NCI-H128 (cell line): ENCODE results near the gene ATP1A4.

Source experiments
- DNase-seq: peaks from one replicate; lab custom pipeline; 2025; ENCODE audit not compliant: unreplicated experiment; lab: John Stamatoyannopoulos, UW

Gene ATP1A4

DNA sequence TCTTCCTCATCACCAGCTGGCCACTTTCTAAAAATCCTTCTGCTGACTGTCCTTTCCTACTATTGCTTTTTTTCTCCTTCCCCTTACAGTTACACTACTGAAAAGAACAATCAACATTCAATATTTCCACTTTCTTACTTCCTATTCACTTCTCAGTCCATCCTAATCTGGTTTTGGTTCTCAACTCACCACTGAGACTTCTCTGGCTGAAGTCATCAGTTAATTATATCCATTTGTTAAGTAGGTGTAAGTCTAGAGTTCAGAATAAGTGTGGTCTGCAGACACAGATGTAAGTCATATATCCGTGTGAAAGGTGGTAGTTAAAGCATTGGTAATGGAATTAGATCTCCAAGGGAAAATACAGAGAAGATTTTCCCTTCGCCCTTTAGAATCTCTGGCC is 75.2 kb downstream of the ATP1A4 start:
- DNase-seq = no peak

DNA sequence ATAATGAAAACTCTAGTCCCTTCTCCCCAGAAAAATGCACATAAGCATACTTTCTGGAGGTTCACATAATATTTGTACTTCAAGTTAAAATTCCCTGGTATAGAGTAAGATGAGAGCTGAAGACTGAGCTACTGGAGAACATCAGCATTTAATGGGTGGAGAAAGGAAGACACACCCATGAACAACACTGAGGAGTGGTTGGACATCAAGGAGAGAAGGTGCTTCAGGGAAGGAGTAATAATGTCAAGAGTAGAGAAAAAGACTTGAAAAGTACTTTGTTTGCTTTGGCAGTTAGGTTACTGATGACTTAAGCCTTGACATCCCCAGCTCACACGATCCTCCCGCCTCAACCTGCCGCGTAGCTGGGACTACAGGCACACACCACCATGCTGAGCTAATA is 75.6 kb downstream of the ATP1A4 start:
- no peak for DNase-seq

DNA sequence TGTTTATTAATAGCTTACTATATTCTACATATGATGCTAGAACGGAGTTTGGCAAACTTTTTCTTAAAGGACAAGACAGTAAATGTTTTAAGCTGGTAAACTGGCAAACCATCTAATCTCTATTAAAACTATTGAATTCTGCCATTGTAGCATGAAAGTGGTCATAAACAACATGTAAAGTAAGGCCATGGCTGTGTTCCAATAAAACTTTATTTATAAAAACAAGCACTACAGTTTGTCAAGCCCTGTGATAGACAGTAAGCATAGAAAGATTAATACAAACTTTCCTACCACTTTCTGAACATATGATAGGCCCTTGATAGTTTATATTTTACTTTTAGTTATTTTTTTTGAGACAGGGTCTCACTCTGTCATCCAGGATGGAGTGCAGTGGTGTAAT is 76.2 kb downstream of the ATP1A4 start:
- no peak for DNase-seq

DNA sequence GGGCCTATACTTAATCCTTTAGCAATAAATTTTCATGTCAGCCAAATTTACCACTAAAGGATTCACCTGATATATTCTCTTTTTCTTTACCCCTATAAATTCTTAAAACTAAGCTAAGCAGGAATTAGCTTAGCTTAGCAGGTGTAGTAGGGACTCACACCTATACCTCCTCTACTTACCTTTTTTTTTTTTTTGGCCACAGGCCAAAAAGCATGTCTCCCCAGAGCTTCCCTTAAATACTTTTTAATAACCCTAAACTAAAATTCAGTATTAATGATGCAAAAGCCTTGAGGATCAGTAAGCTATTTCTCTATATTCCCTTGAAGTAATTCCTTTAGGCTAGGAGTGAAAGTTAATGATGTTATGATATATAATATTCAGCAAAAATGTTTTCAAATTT is 77.0 kb downstream of the ATP1A4 start:
- no peak for DNase-seq

DNA sequence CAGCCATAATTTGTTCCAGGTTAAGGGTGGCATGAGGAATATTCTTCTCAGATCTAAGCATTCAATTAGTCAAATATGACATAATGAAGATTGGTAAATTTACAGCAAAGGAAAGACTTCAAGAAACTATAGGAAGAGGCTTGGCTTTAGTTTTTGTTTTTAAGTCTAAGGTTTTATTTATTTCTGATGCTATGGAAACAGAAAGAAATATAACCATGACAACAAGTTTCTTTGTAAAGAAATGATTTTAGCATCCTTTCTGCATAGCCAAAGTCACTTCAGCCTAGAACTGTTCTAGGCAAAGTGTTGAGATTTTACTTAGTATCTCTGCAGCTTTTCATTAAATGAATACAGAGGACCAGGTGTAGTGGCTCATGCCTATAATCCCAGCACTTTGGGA is 81.5 kb downstream of the ATP1A4 start:
- no peak for DNase-seq
